ENCODE data around the gene CHRNA10.

DNA sequence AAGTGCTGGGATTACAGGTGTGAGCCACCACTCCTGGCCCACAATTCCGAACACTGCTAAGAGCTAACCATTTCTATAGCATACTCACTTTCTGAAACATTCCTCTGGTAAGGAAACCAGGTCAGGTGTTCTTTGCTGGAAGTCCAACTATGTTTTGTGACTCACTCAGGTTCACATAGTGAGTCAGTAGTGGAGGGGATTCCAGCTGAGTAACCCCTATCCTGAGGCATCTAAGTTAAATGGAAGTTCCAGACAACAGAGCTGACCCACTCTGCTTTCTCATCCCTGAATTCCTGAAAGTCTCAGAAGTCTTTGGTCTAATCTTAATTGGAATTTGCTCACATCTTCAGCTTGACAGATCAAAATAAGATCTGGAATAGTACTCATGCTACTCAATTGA, 3.0 kb upstream of the CHRNA10 start:
- no peak for TF ChIP-seq POLR2AphosphoS5 (IDR thresholded peaks at IDR 0.05; ENCODE audit: borderline replicate concordance, low read depth, low read length)
- TF ChIP-seq EZH2 (IDR thresholded peaks at IDR 0.05) = no peak

Data from SK-N-MC (cell line).